AG09309 (cell line): Measurements from ENCODE around the gene PDE2A.

Experiments
- DNase-seq: peaks from one replicate; pipeline ENCODE4 v3.0.0-alpha.2; 2010; ENCODE audit warnings: low read depth
- H3K4me3 ChIP-seq: 2 replicates; pipeline ENCODE4 v1.5.1; 2011; ENCODE audit warnings: mild to moderate bottlenecking, low read depth, low read length, moderate library complexity; ENCODE audit not compliant: control insufficient read depth
- CTCF ChIP-seq: IDR thresholded peaks from 2 replicates; pipeline ENCODE4 v1.5.1; 2011; ENCODE audit warnings: mild to moderate bottlenecking, low read depth, low read length, inconsistent platforms; ENCODE audit not compliant: insufficient read depth, control insufficient read depth; ENCODE audit errors: missing control alignments

Gene PDE2A

DNA sequence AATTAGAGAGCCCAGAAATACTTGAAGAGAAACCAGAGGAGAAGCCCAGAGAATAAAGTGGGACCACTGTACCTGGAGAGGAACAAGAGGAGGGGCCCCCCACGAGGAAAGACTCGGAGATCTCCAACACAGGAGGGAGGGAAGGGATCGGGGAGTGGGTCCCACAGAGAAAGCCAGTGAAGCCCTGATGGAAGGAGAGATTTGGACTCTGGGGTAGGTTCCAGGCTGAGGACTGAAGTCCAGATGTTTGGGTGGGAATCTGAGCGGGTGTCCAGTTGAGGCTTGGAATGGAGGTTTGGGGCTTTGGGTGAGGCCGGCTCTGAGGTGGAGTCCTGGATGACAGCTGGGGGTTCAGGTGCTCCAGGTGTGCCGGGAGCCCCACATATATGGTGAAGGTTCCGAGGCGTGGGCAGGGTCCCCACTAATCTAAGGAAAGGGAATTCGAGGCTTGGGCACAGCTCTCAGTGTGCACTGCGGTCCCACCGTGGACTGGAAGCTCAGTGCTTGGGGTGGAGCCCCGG lies 32.6 kb downstream of the PDE2A start:
- TF ChIP-seq CTCF, result no peak
- no peak overlapping the region; the same call in 1 of the 2 replicates for H3K4me3 ChIP-seq
- no peak for DNase-seq

DNA sequence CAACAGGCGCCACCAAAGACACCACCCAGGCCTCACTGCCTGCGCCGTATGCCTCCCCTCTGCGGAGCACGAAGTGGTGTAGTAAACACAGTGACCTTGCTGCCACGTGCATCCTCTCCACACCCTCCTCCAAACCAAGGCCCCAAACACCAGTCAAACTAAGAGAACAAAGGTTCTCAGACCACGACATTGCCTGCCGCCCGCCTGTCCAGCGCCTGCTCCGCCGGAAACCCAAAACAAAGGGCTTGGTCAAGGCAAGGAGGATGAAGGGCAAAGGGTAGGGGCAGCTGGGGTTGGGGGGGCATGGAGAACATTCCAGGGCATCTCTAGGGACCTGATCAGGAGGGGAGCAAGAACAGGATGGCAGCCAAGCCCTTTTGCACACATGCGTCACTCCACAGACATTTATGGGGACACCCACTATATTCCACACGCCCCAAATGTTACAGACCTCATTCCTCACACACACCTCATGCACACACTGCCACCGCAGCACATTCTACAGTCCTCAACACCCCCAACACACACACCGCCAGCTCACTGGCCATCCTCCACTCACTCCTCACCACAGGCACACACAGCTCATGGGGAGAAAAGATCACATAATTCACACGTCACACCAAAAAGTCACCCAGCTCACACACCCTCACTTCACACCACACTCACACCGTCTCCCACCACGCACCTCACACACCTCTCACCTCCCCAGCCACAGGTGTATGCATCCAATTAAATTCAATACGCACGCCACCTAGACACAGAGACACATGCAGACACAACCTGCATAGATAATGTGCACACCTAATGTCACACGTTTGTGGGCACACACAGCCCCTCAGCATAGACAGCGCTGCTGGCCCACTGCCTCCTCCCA lies 34.5 kb downstream of the PDE2A start:
- no peak for TF ChIP-seq CTCF
- DNase-seq, result no peak
- no peak overlapping the region for H3K4me3 ChIP-seq

DNA sequence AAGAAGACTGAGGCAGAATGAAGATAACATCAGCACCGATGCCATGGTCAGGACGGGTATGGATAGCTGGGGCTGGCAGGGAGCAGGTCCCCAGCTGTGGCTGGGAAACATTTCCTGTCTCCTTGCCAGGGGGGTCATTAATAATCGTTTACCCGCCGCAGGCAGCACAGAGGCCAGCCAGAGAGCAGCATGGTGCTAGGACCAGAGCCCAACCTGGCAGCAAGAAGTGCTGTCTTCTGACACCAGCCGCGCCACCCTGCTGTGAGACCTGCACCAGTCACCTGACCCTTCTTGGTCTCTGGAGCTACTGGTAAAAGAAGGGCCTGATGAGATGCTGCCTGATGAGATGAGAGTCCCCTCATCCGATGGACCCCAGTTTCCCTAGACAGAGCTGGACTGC lies 36.3 kb downstream of the PDE2A start:
- TF ChIP-seq CTCF, result no peak
- DNase-seq, result no peak
- no peak overlapping the region for H3K4me3 ChIP-seq

DNA sequence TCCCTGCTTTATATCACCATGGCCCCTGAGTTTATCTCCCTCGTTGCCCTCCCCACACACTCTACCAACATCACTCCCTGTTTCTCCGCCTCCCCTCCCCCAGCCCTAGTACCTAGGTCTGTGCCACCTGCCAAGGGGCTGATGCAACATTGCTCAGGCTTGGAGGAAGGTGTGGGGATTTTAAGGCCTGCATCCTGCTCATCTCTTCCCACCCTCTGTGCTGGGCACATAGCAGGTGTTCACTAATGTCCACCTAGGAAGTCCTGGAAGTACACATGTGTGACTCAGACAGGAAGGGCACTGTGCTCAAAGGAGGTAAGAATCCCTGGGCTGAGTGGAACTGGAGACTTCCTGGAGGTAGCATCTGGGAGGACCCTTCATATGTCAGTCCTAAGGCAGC lies 37.0 kb downstream of the PDE2A start:
- TF ChIP-seq CTCF, result no peak
- DNase-seq, result no peak
- no peak overlapping the region for H3K4me3 ChIP-seq

DNA sequence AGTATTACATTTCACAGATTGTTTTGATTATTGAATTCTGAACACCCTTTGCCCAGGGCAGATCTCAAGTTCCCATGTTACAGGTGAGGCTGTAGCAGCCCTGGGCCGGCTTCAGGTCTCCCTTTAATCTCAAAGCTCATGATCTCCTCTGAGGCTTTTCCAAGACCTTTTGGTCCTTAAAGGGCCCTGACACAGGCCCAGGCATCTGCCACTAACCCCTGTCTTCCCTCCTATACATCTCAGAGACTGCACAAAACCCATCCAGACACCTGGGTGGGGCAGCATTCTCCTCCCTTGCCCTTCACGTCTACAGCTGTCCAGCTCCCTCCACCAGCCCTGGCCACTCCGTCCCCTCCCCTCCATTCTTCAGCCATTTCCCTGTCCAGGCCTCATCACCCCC lies 37.8 kb downstream of the PDE2A start:
- no peak overlapping the region for H3K4me3 ChIP-seq
- no peak for TF ChIP-seq CTCF
- no peak for DNase-seq

- DNase-seq, result no peak
- no peak for TF ChIP-seq CTCF
- H3K4me3 ChIP-seq, result no peak overlapping the region
Observed at GRCh38 chr11:72635933-72636332, 38.3 kb downstream of the PDE2A start.
